ENCODE data around the gene SDK1.
"Not testable (repeated sequence)": the region's sequence is repeated elsewhere in the genome, so short reads cannot be mapped to it uniquely, and the experiment has no call there.

Gene SDK1

GRCh38 chr7:4302203-4302905 is 1001.3 kb downstream of the SDK1 start:
- Histone ChIP-seq H3K23ac (ENCODE audit: low read length) (no peak overlapping the region), H3K79me2 (ENCODE audit: control insufficient read depth, insufficient read depth, low read length, poor library complexity) (no peaks in the 10 kb centered on the region), H3K36me3 (ENCODE audit: control insufficient read depth in 1 of 2, insufficient read depth in 2 of 2, low read length in 2 of 2) (no peaks in the 10 kb centered on the region), H2BK120ac (ENCODE audit: insufficient read depth, low read length, poor library complexity) (no peak overlapping the region), H3K4me1 (ENCODE audit: control insufficient read depth in 1 of 2, insufficient read depth in 2 of 2, low read length in 2 of 2) (no peaks in the 10 kb centered on the region), H4K91ac (ENCODE audit: low read depth, low read length) (no peak overlapping the region), H4K12ac (ENCODE audit: low read depth, low read length) (no peak overlapping the region), H3K79me1 (ENCODE audit: low read length) (no peaks in the 10 kb centered on the region), H3K27me3 (ENCODE audit: insufficient read depth, low read length) (no peaks in the 10 kb centered on the region), H2AK5ac (ENCODE audit: low read length) (no peak overlapping the region), H3K14ac (ENCODE audit: low read length) (no peak overlapping the region), H2AFZ (ENCODE audit: insufficient read depth, low read length, poor library complexity) (no peak overlapping the region), H3K9ac (ENCODE audit: low read length) (no peak overlapping the region), H3K4ac (ENCODE audit: low read depth, low read length) (no peak overlapping the region), H3K27ac (ENCODE audit: low read depth, low read length) (no peak overlapping the region), H3K4me3 (ENCODE audit: low read depth, low read length) (no peak overlapping the region), H2BK5ac (ENCODE audit: low read depth, low read length, poor library complexity) (no peak overlapping the region), H4K8ac (ENCODE audit: low read depth, low read length) (no peak overlapping the region), H3K9me3 (ENCODE audit: insufficient read depth, low read depth, low read length) (peaks cover 2% of the 10 kb centered on the region), H3K18ac (ENCODE audit: low read length) (no peak overlapping the region), H3K4me2 (ENCODE audit: low read length) (no peak overlapping the region), H2BK12ac (ENCODE audit: low read length) (no peak overlapping the region)
- no peak for DNase-seq
- WGBS (ENCODE audit: extremely low coverage, insufficient coverage, insufficient read length) = no CpG with 5 or more reads among the region's 19 CpGs

- no peak overlapping the region for H3K4ac ChIP-seq (ENCODE audit: low read depth, low read length)
- H3K18ac ChIP-seq (ENCODE audit: low read length) = no peak overlapping the region
- H3K79me2 ChIP-seq (ENCODE audit: control insufficient read depth, insufficient read depth, low read length, poor library complexity) = no peaks in the 10 kb centered on the region
- H2BK120ac ChIP-seq (ENCODE audit: insufficient read depth, low read length, poor library complexity) = no peak overlapping the region
- H3K9ac ChIP-seq (ENCODE audit: low read length) = no peak overlapping the region
- H2BK12ac ChIP-seq (ENCODE audit: low read length) = no peak overlapping the region
- H3K4me2 ChIP-seq (ENCODE audit: low read length) = no peak overlapping the region
- no CpG with 5 or more reads among the region's 28 CpGs for WGBS (ENCODE audit: extremely low coverage, insufficient coverage, insufficient read length)
- no peaks in the 10 kb centered on the region for H3K4me1 ChIP-seq (ENCODE audit: control insufficient read depth in 1 of 2, insufficient read depth in 2 of 2, low read length in 2 of 2)
- no peak overlapping the region for H2AK5ac ChIP-seq (ENCODE audit: low read length)
- H3K27ac ChIP-seq (ENCODE audit: low read depth, low read length) = no peak overlapping the region
- no peak overlapping the region for H3K4me3 ChIP-seq (ENCODE audit: low read depth, low read length)
- DNase-seq = no peak
- H3K27me3 ChIP-seq (ENCODE audit: insufficient read depth, low read length) = no peaks in the 10 kb centered on the region
- no peak overlapping the region for H4K91ac ChIP-seq (ENCODE audit: low read depth, low read length)
- H4K8ac ChIP-seq (ENCODE audit: low read depth, low read length) = no peak overlapping the region
- H3K36me3 ChIP-seq (ENCODE audit: control insufficient read depth in 1 of 2, insufficient read depth in 2 of 2, low read length in 2 of 2) = no peaks in the 10 kb centered on the region
- peaks cover 9% of the 10 kb centered on the region for H3K9me3 ChIP-seq (ENCODE audit: insufficient read depth, low read depth, low read length)
- no peak overlapping the region for H2AFZ ChIP-seq (ENCODE audit: insufficient read depth, low read length, poor library complexity)
- H3K14ac ChIP-seq (ENCODE audit: low read length) = no peak overlapping the region
- H3K23ac ChIP-seq (ENCODE audit: low read length) = no peak overlapping the region
- H4K12ac ChIP-seq (ENCODE audit: low read depth, low read length) = no peak overlapping the region
- H2BK5ac ChIP-seq (ENCODE audit: low read depth, low read length, poor library complexity) = no peak overlapping the region
- no peaks in the 10 kb centered on the region for H3K79me1 ChIP-seq (ENCODE audit: low read length)
Observed at GRCh38 chr7:4307316-4308204, 1006.5 kb downstream of the SDK1 start.

- H3K27ac ChIP-seq (ENCODE audit: low read depth, low read length) = no peak overlapping the region
- H3K18ac ChIP-seq (ENCODE audit: low read length) = no peak overlapping the region
- H3K9me3 ChIP-seq (ENCODE audit: insufficient read depth, low read depth, low read length) = peaks cover 9% of the 10 kb centered on the region
- no peaks in the 10 kb centered on the region for H3K79me2 ChIP-seq (ENCODE audit: control insufficient read depth, insufficient read depth, low read length, poor library complexity)
- no peak overlapping the region for H3K4me3 ChIP-seq (ENCODE audit: low read depth, low read length)
- H2BK120ac ChIP-seq (ENCODE audit: insufficient read depth, low read length, poor library complexity) = no peak overlapping the region
- DNase-seq = no peak
- no peak overlapping the region for H4K12ac ChIP-seq (ENCODE audit: low read depth, low read length)
- H4K8ac ChIP-seq (ENCODE audit: low read depth, low read length) = no peak overlapping the region
- no peak overlapping the region for H2AFZ ChIP-seq (ENCODE audit: insufficient read depth, low read length, poor library complexity)
- no peak overlapping the region for H2AK5ac ChIP-seq (ENCODE audit: low read length)
- no peak overlapping the region for H3K14ac ChIP-seq (ENCODE audit: low read length)
- no peaks in the 10 kb centered on the region for H3K27me3 ChIP-seq (ENCODE audit: insufficient read depth, low read length)
- no peak overlapping the region for H3K23ac ChIP-seq (ENCODE audit: low read length)
- WGBS (ENCODE audit: extremely low coverage, insufficient coverage, insufficient read length) = no CpG with 5 or more reads among the region's 22 CpGs
- no peak overlapping the region for H3K9ac ChIP-seq (ENCODE audit: low read length)
- H2BK12ac ChIP-seq (ENCODE audit: low read length) = no peak overlapping the region
- no peak overlapping the region for H3K4me2 ChIP-seq (ENCODE audit: low read length)
- H2BK5ac ChIP-seq (ENCODE audit: low read depth, low read length, poor library complexity) = no peak overlapping the region
- H3K4ac ChIP-seq (ENCODE audit: low read depth, low read length) = no peak overlapping the region
- H3K4me1 ChIP-seq (ENCODE audit: control insufficient read depth in 1 of 2, insufficient read depth in 2 of 2, low read length in 2 of 2) = no peaks in the 10 kb centered on the region
- H3K79me1 ChIP-seq (ENCODE audit: low read length) = no peaks in the 10 kb centered on the region
- no peak overlapping the region for H4K91ac ChIP-seq (ENCODE audit: low read depth, low read length)
- H3K36me3 ChIP-seq (ENCODE audit: control insufficient read depth in 1 of 2, insufficient read depth in 2 of 2, low read length in 2 of 2) = no peaks in the 10 kb centered on the region
Observed at GRCh38 chr7:4308205-4308590, 1007.1 kb downstream of the SDK1 start.

GRCh38 chr7:4313911-4314310 is 1012.9 kb downstream of the SDK1 start:
- not testable (repeated sequence) for H3K4me2 ChIP-seq (ENCODE audit: low read length); H3K79me2 ChIP-seq (ENCODE audit: control insufficient read depth, insufficient read depth, low read length, poor library complexity); H4K91ac ChIP-seq (ENCODE audit: low read depth, low read length); H3K4ac ChIP-seq (ENCODE audit: low read depth, low read length); H2BK12ac ChIP-seq (ENCODE audit: low read length); H4K8ac ChIP-seq (ENCODE audit: low read depth, low read length); H3K36me3 ChIP-seq (ENCODE audit: control insufficient read depth in 1 of 2, insufficient read depth in 2 of 2, low read length in 2 of 2); H3K4me3 ChIP-seq (ENCODE audit: low read depth, low read length); H2BK5ac ChIP-seq (ENCODE audit: low read depth, low read length, poor library complexity); H2AK5ac ChIP-seq (ENCODE audit: low read length); H2BK120ac ChIP-seq (ENCODE audit: insufficient read depth, low read length, poor library complexity); H3K79me1 ChIP-seq (ENCODE audit: low read length); H2AFZ ChIP-seq (ENCODE audit: insufficient read depth, low read length, poor library complexity); H3K9ac ChIP-seq (ENCODE audit: low read length); H3K27ac ChIP-seq (ENCODE audit: low read depth, low read length); DNase-seq; H3K4me1 ChIP-seq (ENCODE audit: control insufficient read depth in 1 of 2, insufficient read depth in 2 of 2, low read length in 2 of 2); H3K18ac ChIP-seq (ENCODE audit: low read length); H3K23ac ChIP-seq (ENCODE audit: low read length); H4K12ac ChIP-seq (ENCODE audit: low read depth, low read length); H3K14ac ChIP-seq (ENCODE audit: low read length); H3K27me3 ChIP-seq (ENCODE audit: insufficient read depth, low read length)
- WGBS (ENCODE audit: extremely low coverage, insufficient coverage, insufficient read length) = no CpG with 5 or more reads among the region's 29 CpGs
- peaks cover 12% of the 10 kb centered on the region for H3K9me3 ChIP-seq (ENCODE audit: insufficient read depth, low read depth, low read length)

Measured in trophoblast cell (in vitro differentiated cells and primary cell).